ENCODE results near the gene BAIAP2L1. TPM values are rescaled to one million over a fixed set of nuclear protein-coding genes. Genes with fewer than 3 reads are reported as not detected.
A peak's percentile ranks its signal among the peaks of the same experiment; 100 is the strongest.

BAIAP2L1 gene
- total RNA-seq, 3 donors from 2014 or later (not counting 1 experiment from before 2014, with no cell fraction given), result not detected

GRCh38 chr7:98267303-98267702 lies 133.6 kb downstream of the BAIAP2L1 start:
- no peak for DNase-seq
- peaks cover 0 to 7% of the 10 kb centered on the region in 2 donors for H3K4me1 Mint-ChIP-seq
- TF ChIP-seq CTCF (IDR thresholded peaks at IDR 0.05), result no peak
- no peak overlapping the region for H3K27ac Mint-ChIP-seq
- H3K27ac ChIP-seq (ENCODE audit: low read length), result no peak overlapping the region
- no peaks in the 10 kb centered on the region for H3K27me3 Mint-ChIP-seq (ENCODE audit: low read depth in 2 of 2)
- H3K4me3 ChIP-seq (ENCODE audit: low read length), result no peak overlapping the region
- no peaks in the 10 kb centered on the region for H3K36me3 ChIP-seq (ENCODE audit: control insufficient read depth, insufficient read depth, low read length)
- WGBS (ENCODE audit: insufficient coverage), result 86% methylated on average over 3 of the region's 3 CpGs
- H3K4me3 Mint-ChIP-seq, result no peak overlapping the region
- no peaks in the 10 kb centered on the region for H3K36me3 Mint-ChIP-seq
- no peaks in the 10 kb centered on the region for H3K4me1 ChIP-seq (ENCODE audit: control insufficient read depth, insufficient read depth, low read length)
- intact Hi-C loops (cut with micrococcal nuclease), result no loop called here
- no peaks in the 10 kb centered on the region for H3K9me3 Mint-ChIP-seq
- H3K9me3 ChIP-seq (ENCODE audit: control insufficient read depth, insufficient read depth, low read length), result no peaks in the 10 kb centered on the region
- no peak for ATAC-seq
- no peaks in the 10 kb centered on the region for H3K27me3 ChIP-seq (ENCODE audit: control insufficient read depth, insufficient read depth, low read length)

- no peak overlapping the region for H3K4me3 ChIP-seq (ENCODE audit: low read length)
- peak in 1 of 2 donors; percentile 30 for DNase-seq
- no peaks in the 10 kb centered on the region for H3K4me1 ChIP-seq (ENCODE audit: control insufficient read depth, insufficient read depth, low read length)
- no peaks in the 10 kb centered on the region for H3K27me3 ChIP-seq (ENCODE audit: control insufficient read depth, insufficient read depth, low read length)
- H3K36me3 ChIP-seq (ENCODE audit: control insufficient read depth, insufficient read depth, low read length), result peaks cover under 1% of the 10 kb centered on the region
- Mint-ChIP-seq H3K4me1 (peaks cover 0 to 7% of the 10 kb centered on the region in 2 donors), H3K27ac (no peak overlapping the region), H3K4me3 (no peak overlapping the region), H3K27me3 (ENCODE audit: low read depth in 2 of 2) (no peaks in the 10 kb centered on the region), H3K9me3 (no peaks in the 10 kb centered on the region), H3K36me3 (no peaks in the 10 kb centered on the region)
- H3K9me3 ChIP-seq (ENCODE audit: control insufficient read depth, insufficient read depth, low read length), result no peaks in the 10 kb centered on the region
- intact Hi-C loops (cut with micrococcal nuclease), result no loop called here
- 67% methylated on average over 1 of the region's 2 CpGs for WGBS (ENCODE audit: insufficient coverage)
- H3K27ac ChIP-seq (ENCODE audit: low read length), result no peak overlapping the region
- no peak for TF ChIP-seq CTCF (IDR thresholded peaks at IDR 0.05)
- ATAC-seq, result peak in 2 of 3 donors; percentile 40 to 57
Measured at GRCh38 chr7:98266840-98267239, 134.1 kb downstream of the BAIAP2L1 start.

- Mint-ChIP-seq H3K27me3 (ENCODE audit: low read depth in 2 of 2) (no peaks in the 10 kb centered on the region), H3K4me3 (no peak overlapping the region), H3K9me3 (no peaks in the 10 kb centered on the region), H3K27ac (no peak overlapping the region), H3K36me3 (no peaks in the 10 kb centered on the region), H3K4me1 (peaks cover 0 to 7% of the 10 kb centered on the region in 2 donors)
- WGBS (ENCODE audit: insufficient coverage), result 98% methylated on average over 5 of the region's 5 CpGs
- Histone ChIP-seq H3K27me3 (ENCODE audit: control insufficient read depth, insufficient read depth, low read length) (no peaks in the 10 kb centered on the region), H3K4me1 (ENCODE audit: control insufficient read depth, insufficient read depth, low read length) (no peaks in the 10 kb centered on the region), H3K4me3 (ENCODE audit: low read length) (no peak overlapping the region), H3K27ac (ENCODE audit: low read length) (no peak overlapping the region), H3K9me3 (ENCODE audit: control insufficient read depth, insufficient read depth, low read length) (no peaks in the 10 kb centered on the region), H3K36me3 (ENCODE audit: control insufficient read depth, insufficient read depth, low read length) (peaks cover 7% of the 10 kb centered on the region)
- ATAC-seq, result no peak
- intact Hi-C loops (cut with micrococcal nuclease), result no loop called here
- no peak for DNase-seq
- no peak for TF ChIP-seq CTCF (IDR thresholded peaks at IDR 0.05)
Measured at GRCh38 chr7:98265841-98266271, 135.0 kb downstream of the BAIAP2L1 start.

- H3K27ac Mint-ChIP-seq, result no peak overlapping the region
- Histone ChIP-seq H3K36me3 (ENCODE audit: control insufficient read depth, insufficient read depth, low read length) (peaks cover 13% of the 10 kb centered on the region), H3K27me3 (ENCODE audit: control insufficient read depth, insufficient read depth, low read length) (no peaks in the 10 kb centered on the region), H3K4me1 (ENCODE audit: control insufficient read depth, insufficient read depth, low read length) (peaks cover 12% of the 10 kb centered on the region), H3K9me3 (ENCODE audit: control insufficient read depth, insufficient read depth, low read length) (no peaks in the 10 kb centered on the region), H3K4me3 (ENCODE audit: low read length) (no peak overlapping the region), H3K27ac (ENCODE audit: low read length) (no peak overlapping the region)
- ATAC-seq (no peak), DNase-seq (no peak)
- intact Hi-C loops (cut with micrococcal nuclease), result loop anchor here (10.0 kb wide), 1 partner anchor 123 kb away; no protein-coding TSS in a partner anchor
- H3K4me3 Mint-ChIP-seq, result no peak overlapping the region
- 93% methylated on average over 5 of the region's 6 CpGs for WGBS (ENCODE audit: insufficient coverage)
- H3K36me3 Mint-ChIP-seq, result no peaks in the 10 kb centered on the region
- no peak for TF ChIP-seq CTCF (IDR thresholded peaks at IDR 0.05)
- peaks cover 24 to 29% of the 10 kb centered on the region in 2 donors for H3K4me1 Mint-ChIP-seq
- no peaks in the 10 kb centered on the region for H3K27me3 Mint-ChIP-seq (ENCODE audit: low read depth in 2 of 2)
- no peaks in the 10 kb centered on the region for H3K9me3 Mint-ChIP-seq
Measured at GRCh38 chr7:98257701-98258100, 143.2 kb downstream of the BAIAP2L1 start.
